Liver (tissue), 3 donors: ENCODE measurements around the gene FAM153A.
"Not testable (repeated sequence)": the region's sequence is repeated elsewhere in the genome, so short reads cannot be mapped to it uniquely, and the experiment has no call there.

Source experiments
- SP1 ChIP-seq: IDR thresholded peaks from 2 replicates; pipeline ENCODE4 v1.6.1; 2018; ENCODE audit warnings: antibody characterized with exemption, mild to moderate bottlenecking
- TF ChIP-seq, protein P1 (sequence below): fragments of 150-350 bp; IDR thresholded peaks from 2 replicates; pipeline ENCODE4 v1.5.1; 2017; ENCODE audit warnings: improper control_type of control experiment, low read depth, low read length; ENCODE audit not compliant: missing input control
- TF ChIP-seq, protein P2 (sequence below): IDR thresholded peaks from 2 replicates; pipeline ENCODE4 v1.6.1; 2016; ENCODE audit warnings: antibody characterized with exemption
- donor health status: healthy.
- donor health status: healthy.

DNA sequence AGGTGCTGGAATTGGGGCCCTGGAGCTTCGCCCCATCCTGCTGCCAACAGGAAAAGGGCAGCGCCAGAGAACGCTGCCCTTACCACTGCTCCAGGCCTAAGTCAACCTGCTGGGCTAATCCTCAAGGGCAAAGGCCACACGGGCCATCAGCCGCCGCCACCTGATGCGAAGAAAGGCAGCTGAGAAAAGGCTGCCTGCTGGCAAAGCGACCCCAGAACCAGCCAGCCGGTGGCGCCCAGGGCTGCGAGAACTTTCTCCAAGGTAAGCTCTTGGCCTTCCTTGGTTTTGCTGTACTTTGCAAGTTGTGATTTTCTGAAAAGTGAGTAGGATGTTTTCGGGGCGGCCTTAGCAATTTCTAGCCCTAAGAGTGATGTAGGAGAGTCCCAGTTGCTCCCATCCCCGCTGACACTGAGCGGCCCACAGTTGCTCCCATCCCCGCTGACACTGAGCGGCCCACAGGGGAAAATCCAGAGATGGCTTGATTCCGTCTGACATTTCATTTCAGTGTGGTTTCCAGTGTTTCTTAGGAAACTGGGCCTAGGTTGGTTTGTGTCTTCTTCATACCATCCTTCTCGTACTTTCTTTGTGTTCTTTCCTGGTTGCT, 15.6 kb upstream of the FAM153A start:
- TF ChIP-seq, protein P1, sequence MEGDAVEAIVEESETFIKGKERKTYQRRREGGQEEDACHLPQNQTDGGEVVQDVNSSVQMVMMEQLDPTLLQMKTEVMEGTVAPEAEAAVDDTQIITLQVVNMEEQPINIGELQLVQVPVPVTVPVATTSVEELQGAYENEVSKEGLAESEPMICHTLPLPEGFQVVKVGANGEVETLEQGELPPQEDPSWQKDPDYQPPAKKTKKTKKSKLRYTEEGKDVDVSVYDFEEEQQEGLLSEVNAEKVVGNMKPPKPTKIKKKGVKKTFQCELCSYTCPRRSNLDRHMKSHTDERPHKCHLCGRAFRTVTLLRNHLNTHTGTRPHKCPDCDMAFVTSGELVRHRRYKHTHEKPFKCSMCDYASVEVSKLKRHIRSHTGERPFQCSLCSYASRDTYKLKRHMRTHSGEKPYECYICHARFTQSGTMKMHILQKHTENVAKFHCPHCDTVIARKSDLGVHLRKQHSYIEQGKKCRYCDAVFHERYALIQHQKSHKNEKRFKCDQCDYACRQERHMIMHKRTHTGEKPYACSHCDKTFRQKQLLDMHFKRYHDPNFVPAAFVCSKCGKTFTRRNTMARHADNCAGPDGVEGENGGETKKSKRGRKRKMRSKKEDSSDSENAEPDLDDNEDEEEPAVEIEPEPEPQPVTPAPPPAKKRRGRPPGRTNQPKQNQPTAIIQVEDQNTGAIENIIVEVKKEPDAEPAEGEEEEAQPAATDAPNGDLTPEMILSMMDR = not testable (repeated sequence)
- not testable (repeated sequence) for TF ChIP-seq SP1
- TF ChIP-seq, protein P2, sequence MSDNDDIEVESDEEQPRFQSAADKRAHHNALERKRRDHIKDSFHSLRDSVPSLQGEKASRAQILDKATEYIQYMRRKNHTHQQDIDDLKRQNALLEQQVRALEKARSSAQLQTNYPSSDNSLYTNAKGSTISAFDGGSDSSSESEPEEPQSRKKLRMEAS = not testable (repeated sequence)
